T-helper 1 cell treated with Interleukin-12 subunit alpha and Interleukin-12 subunit beta and Interleukin-4 antibody, amounts not matched to agents 30 ng/mL and 1 ng/mL, for 36 hours (primary cell): ENCODE measurements around the gene GLI2. TPM values are rescaled to one million over a fixed set of nuclear protein-coding genes. Genes with fewer than 3 reads are reported as not detected.

Experiments used
- intact Hi-C: fragments of 100-400 bp; cut with micrococcal nuclease; formaldehyde crosslinking; loops from one replicate; pipeline ENCODE4 v1.15.1; 2024
- total RNA-seq: library from RNA; stranded (reverse); gene quantifications from 2 replicates; pipeline ENCODE4 v1.2.3, GENCODE V29; 2022

Gene GLI2
- total RNA-seq, 1 donor from 2014 or later = 2.5 TPM

GRCh38 chr2:120711694-120712093, 24.0 kb upstream of the GLI2 start:
- intact Hi-C loops = no loop called here

- intact Hi-C loops = no loop called here
Observed at GRCh38 chr2:120712180-120712681, 23.4 kb upstream of the GLI2 start.

GRCh38 chr2:120715353-120715752, 20.3 kb upstream of the GLI2 start:
- intact Hi-C loops = no loop called here

- intact Hi-C loops = no loop called here
Observed at GRCh38 chr2:120715941-120716340, 19.7 kb upstream of the GLI2 start.

- intact Hi-C loops = no loop called here
Observed at GRCh38 chr2:120716641-120717585, 18.8 kb upstream of the GLI2 start.

GRCh38 chr2:120719491-120719890, 16.2 kb upstream of the GLI2 start:
- intact Hi-C loops = no loop called here

GRCh38 chr2:120720231-120720630, 15.4 kb upstream of the GLI2 start:
- intact Hi-C loops = no loop called here

- intact Hi-C loops = no loop called here
Observed at GRCh38 chr2:120720746-120721375, 14.8 kb upstream of the GLI2 start.

GRCh38 chr2:120722246-120722567, 13.5 kb upstream of the GLI2 start:
- intact Hi-C loops = no loop called here

GRCh38 chr2:120722568-120723421, 12.9 kb upstream of the GLI2 start:
- intact Hi-C loops = no loop called here

GRCh38 chr2:120726245-120726644, 9.4 kb upstream of the GLI2 start:
- intact Hi-C loops = no loop called here

- intact Hi-C loops = no loop called here
Observed at GRCh38 chr2:120729406-120730399, 6.0 kb upstream of the GLI2 start.

GRCh38 chr2:120731175-120731574, 4.5 kb upstream of the GLI2 start:
- intact Hi-C loops = no loop called here

GRCh38 chr2:120732506-120733237, 3.0 kb upstream of the GLI2 start:
- intact Hi-C loops = no loop called here

GRCh38 chr2:120733238-120733932, 2.3 kb upstream of the GLI2 start:
- intact Hi-C loops = no loop called here

GRCh38 chr2:120734930-120735651, 577 bp upstream of the GLI2 start:
- intact Hi-C loops = loop anchor here (1.0 kb wide), 1 partner anchor 40 kb away; no protein-coding TSS in a partner anchor

GRCh38 chr2:120736202-120736623, 545 bp downstream of the GLI2 start:
- intact Hi-C loops = no loop called here

- intact Hi-C loops = no loop called here
Observed at GRCh38 chr2:120736624-120737339, 1.1 kb downstream of the GLI2 start.
